Fibroblast of lung (primary cell): ENCODE results near the gene GNAO1. TPM values are rescaled to one million over a fixed set of nuclear protein-coding genes. Genes with fewer than 3 reads are reported as not detected.

ENCODE experiments used
- DNase-seq, 2 donors: peaks; one replicate each; pipeline versions ENCODE4 v3.0.0 to v3.0.0-alpha.2; 2010; ENCODE audit warnings: low read depth in 2 of 2
- H2AFZ ChIP-seq: 2 replicates; pipeline ENCODE4 v1.5.1; 2012; ENCODE audit warnings: low read length, control low read depth, inconsistent platforms
- H3K27ac ChIP-seq: 2 replicates; pipeline ENCODE4 v1.5.1; 2011; ENCODE audit warnings: low read length, control low read depth; ENCODE audit not compliant: insufficient read depth
- H3K27me3 ChIP-seq: 2 replicates; pipeline ENCODE4 v1.5.1; 2011; ENCODE audit warnings: mild to moderate bottlenecking, low read length; ENCODE audit not compliant: control insufficient read depth, insufficient read depth
- H3K36me3 ChIP-seq: 2 replicates; pipeline ENCODE4 v1.5.1; 2011; ENCODE audit warnings: low read length; ENCODE audit not compliant: control insufficient read depth, insufficient read depth
- H3K4me1 ChIP-seq: 2 replicates; pipeline ENCODE4 v1.5.1; 2011; ENCODE audit warnings: low read length; ENCODE audit not compliant: control insufficient read depth, insufficient read depth; ENCODE audit errors: extremely low read depth
- H3K4me2 ChIP-seq: 2 replicates; pipeline ENCODE4 v1.5.1; 2011; ENCODE audit warnings: low read length, control low read depth; ENCODE audit not compliant: insufficient read depth; ENCODE audit errors: extremely low read depth
- H3K4me3 ChIP-seq, 4 experiments: fragments of 200-600 bp in 1 of 4; sonication (generic) in 1 of 4; replicated peaks in 1 of 4; 2 replicates each; pipeline ENCODE4 v1.5.1; 2011 to 2016; ENCODE audit warnings: low read length in 4 of 4, low read depth in 3 of 4, mild to moderate bottlenecking in 3 of 4, control low read depth in 2 of 4, inconsistent platforms in 1 of 4, mixed read lengths in 1 of 4; ENCODE audit not compliant: insufficient read depth in 1 of 4; ENCODE audit errors: control extremely low read depth in 1 of 4
- H3K79me2 ChIP-seq: 2 replicates; pipeline ENCODE4 v1.5.1; 2012; ENCODE audit warnings: mild to moderate bottlenecking, low read length, inconsistent platforms; ENCODE audit not compliant: control insufficient read depth, insufficient read depth
- H3K9ac ChIP-seq: 2 replicates; pipeline ENCODE4 v1.5.1; 2011; ENCODE audit warnings: mild to moderate bottlenecking, low read length, control low read depth; ENCODE audit not compliant: insufficient read depth
- H3K9me3 ChIP-seq: 2 replicates; pipeline ENCODE4 v1.5.1; 2012; ENCODE audit warnings: low read depth, low read length; ENCODE audit not compliant: control insufficient read depth, insufficient read depth
- H4K20me1 ChIP-seq: 2 replicates; pipeline ENCODE4 v1.5.1; 2011; ENCODE audit warnings: low read length; ENCODE audit not compliant: control insufficient read depth, insufficient read depth; ENCODE audit errors: extremely low read depth
- EZH2 ChIP-seq: IDR thresholded peaks from 2 replicates; pipeline ENCODE4 v1.5.1; 2012; ENCODE audit warnings: low read length, control low read depth, mild to moderate bottlenecking; ENCODE audit errors: missing control alignments
- polyA plus RNA-seq, 2 donors: library from polyadenylated mRNA; depleted of rRNA in 1 of 2; stranded (reverse) in 1 of 2; unstranded in 1 of 2; fragments of >200 nt; gene quantifications; 2 replicates each; pipeline ENCODE4 v1.2.1, GENCODE V29; 2011 to 2012; ENCODE audit warnings: missing spikeins in 1 of 2
- total RNA-seq: library from RNA; depleted of rRNA; stranded (reverse); fragments of >200 nt; gene quantifications from 2 replicates; pipeline ENCODE4 v1.2.1, GENCODE V29; 2014
- TF ChIP-seq, protein P1 (sequence below), 2 donors: IDR thresholded peaks in 1 of 2; conservative IDR thresholded peaks in 1 of 2; 1 replicate in 1 of 2; 2 replicates in 1 of 2; pipeline ENCODE4 v1.5.1; 2011 to 2012; ENCODE audit warnings: low read length in 2 of 2, control low read depth in 1 of 2, inconsistent platforms in 1 of 2, low read depth in 1 of 2, mild to moderate bottlenecking in 1 of 2

The GNAO1 gene
- total and polyA plus RNA-seq, 2 donors (not counting 1 experiment from before 2014, with no cell fraction given), result 0.14 to 0.17 TPM

DNA sequence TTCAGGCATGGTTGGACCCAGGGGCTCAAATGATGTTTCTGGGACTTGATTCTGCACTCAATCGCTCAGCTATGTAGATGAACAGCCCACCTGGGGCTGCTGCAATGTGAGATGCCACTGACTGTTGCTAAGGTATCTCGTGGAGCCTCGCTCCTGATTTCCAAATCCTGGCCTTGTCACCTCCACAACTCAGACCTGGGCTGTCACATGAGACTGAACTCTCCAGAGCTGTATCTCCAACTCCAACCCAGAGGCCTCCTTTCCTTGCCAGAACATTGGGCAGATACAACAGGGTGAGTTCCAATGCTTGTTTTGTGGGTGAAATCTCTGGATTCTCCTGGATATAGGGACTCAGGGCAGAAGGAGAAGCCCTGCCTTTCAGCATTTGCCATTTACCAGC lies 79.5 kb downstream of the GNAO1 start:
- TF ChIP-seq EZH2, result no peak
- TF ChIP-seq, protein P1, sequence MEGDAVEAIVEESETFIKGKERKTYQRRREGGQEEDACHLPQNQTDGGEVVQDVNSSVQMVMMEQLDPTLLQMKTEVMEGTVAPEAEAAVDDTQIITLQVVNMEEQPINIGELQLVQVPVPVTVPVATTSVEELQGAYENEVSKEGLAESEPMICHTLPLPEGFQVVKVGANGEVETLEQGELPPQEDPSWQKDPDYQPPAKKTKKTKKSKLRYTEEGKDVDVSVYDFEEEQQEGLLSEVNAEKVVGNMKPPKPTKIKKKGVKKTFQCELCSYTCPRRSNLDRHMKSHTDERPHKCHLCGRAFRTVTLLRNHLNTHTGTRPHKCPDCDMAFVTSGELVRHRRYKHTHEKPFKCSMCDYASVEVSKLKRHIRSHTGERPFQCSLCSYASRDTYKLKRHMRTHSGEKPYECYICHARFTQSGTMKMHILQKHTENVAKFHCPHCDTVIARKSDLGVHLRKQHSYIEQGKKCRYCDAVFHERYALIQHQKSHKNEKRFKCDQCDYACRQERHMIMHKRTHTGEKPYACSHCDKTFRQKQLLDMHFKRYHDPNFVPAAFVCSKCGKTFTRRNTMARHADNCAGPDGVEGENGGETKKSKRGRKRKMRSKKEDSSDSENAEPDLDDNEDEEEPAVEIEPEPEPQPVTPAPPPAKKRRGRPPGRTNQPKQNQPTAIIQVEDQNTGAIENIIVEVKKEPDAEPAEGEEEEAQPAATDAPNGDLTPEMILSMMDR (conservative IDR thresholded peaks at IDR 0.05 in 1 of 2, IDR thresholded peaks at IDR 0.05 in 1 of 2; ENCODE audit: low read depth in 1 of 2, low read length in 2 of 2), result no peak
- H3K4me1 ChIP-seq, result no peaks in the 10 kb centered on the region
- no peak overlapping the region for H3K4me3 ChIP-seq
- no peak overlapping the region for H3K4me2 ChIP-seq
- no peaks in the 10 kb centered on the region for H3K79me2 ChIP-seq
- H4K20me1 ChIP-seq, result no peaks in the 10 kb centered on the region
- no peaks in the 10 kb centered on the region for H3K9me3 ChIP-seq
- H3K36me3 ChIP-seq, result no peaks in the 10 kb centered on the region
- DNase-seq, result no peak
- H3K27me3 ChIP-seq, result no peaks in the 10 kb centered on the region
- no peak overlapping the region for H2AFZ ChIP-seq
- H3K27ac ChIP-seq, result no peak overlapping the region
- no peak overlapping the region for H3K9ac ChIP-seq

DNA sequence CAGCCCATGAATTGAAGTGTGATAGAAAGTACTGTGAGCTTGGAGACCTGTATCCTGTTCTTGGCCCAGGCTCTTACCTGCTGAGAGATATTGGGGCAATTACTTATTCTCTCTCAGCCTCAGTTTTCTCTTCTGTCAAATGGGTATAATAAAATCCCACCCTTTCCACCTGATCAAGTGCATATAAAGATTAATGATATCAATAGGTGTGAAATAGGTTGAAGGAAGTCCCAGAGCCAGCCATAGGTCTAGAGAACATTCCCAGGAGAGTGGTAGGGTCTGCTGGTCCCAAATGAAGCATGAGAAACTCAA lies 81.2 kb downstream of the GNAO1 start:
- no peak overlapping the region for H3K9ac ChIP-seq
- H3K4me1 ChIP-seq, result no peaks in the 10 kb centered on the region
- H3K79me2 ChIP-seq, result no peaks in the 10 kb centered on the region
- no peak for TF ChIP-seq EZH2
- TF ChIP-seq, protein P1 (conservative IDR thresholded peaks at IDR 0.05 in 1 of 2, IDR thresholded peaks at IDR 0.05 in 1 of 2; ENCODE audit: low read depth in 1 of 2, low read length in 2 of 2), result no peak
- no peaks in the 10 kb centered on the region for H3K27me3 ChIP-seq
- no peaks in the 10 kb centered on the region for H3K36me3 ChIP-seq
- no peaks in the 10 kb centered on the region for H3K9me3 ChIP-seq
- no peak overlapping the region for H3K4me3 ChIP-seq
- H4K20me1 ChIP-seq, result no peaks in the 10 kb centered on the region
- no peak for DNase-seq
- H3K4me2 ChIP-seq, result no peak overlapping the region
- no peak overlapping the region for H2AFZ ChIP-seq
- H3K27ac ChIP-seq, result no peak overlapping the region

DNA sequence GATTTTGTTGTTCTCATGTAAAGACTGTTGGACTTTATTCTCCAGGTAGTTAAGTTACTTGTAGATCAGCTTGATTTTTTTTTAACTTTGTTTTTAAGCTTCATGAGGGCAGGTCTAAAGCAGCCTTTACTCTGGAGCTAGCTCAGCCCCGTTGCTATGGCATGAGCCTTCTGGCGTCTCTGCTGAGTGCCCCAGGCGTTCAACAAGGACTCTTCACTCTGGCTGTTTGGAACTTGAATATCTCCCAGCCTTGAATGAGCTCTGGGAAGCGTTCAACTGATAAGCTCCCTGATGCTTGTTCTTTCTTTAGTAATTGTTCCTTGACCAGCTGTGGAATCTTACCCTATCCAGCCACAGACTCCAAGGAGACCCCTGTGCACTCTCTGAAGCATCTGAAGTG lies 82.3 kb downstream of the GNAO1 start:
- H3K27ac ChIP-seq, result no peak overlapping the region
- H3K9me3 ChIP-seq, result no peaks in the 10 kb centered on the region
- H3K36me3 ChIP-seq, result no peaks in the 10 kb centered on the region
- H2AFZ ChIP-seq, result no peak overlapping the region
- no peaks in the 10 kb centered on the region for H4K20me1 ChIP-seq
- DNase-seq, result no peak
- no peak overlapping the region for H3K4me2 ChIP-seq
- no peak overlapping the region for H3K4me3 ChIP-seq
- no peaks in the 10 kb centered on the region for H3K79me2 ChIP-seq
- no peaks in the 10 kb centered on the region for H3K4me1 ChIP-seq
- H3K9ac ChIP-seq, result no peak overlapping the region
- TF ChIP-seq, protein P1 (conservative IDR thresholded peaks at IDR 0.05 in 1 of 2, IDR thresholded peaks at IDR 0.05 in 1 of 2; ENCODE audit: low read depth in 1 of 2, low read length in 2 of 2), result no peak
- no peak for TF ChIP-seq EZH2
- H3K27me3 ChIP-seq, result no peaks in the 10 kb centered on the region
